Measurements from ENCODE around the gene BOD1. TPM values are rescaled to one million over a fixed set of nuclear protein-coding genes. Genes with fewer than 3 reads are reported as not detected.

Gene BOD1
- total RNA-seq, 1 donor from 2014 or later: 50.6 TPM

- no peak for DNase-seq (ENCODE audit: low read depth in 2 of 2)
Observed at GRCh38 chr5:173640156-173640804, 23.8 kb upstream of the BOD1 start.

- DNase-seq (ENCODE audit: low read depth in 2 of 2): no peak
Observed at GRCh38 chr5:173638126-173639040, 21.9 kb upstream of the BOD1 start.

- DNase-seq (ENCODE audit: low read depth in 2 of 2): no peak
Observed at GRCh38 chr5:173637340-173637739, 20.9 kb upstream of the BOD1 start.

GRCh38 chr5:173634465-173634983 is 18.1 kb upstream of the BOD1 start:
- no peak for DNase-seq (ENCODE audit: low read depth in 2 of 2)

- no peak for DNase-seq (ENCODE audit: low read depth in 2 of 2)
Observed at GRCh38 chr5:173633304-173633703, 16.9 kb upstream of the BOD1 start.

- DNase-seq (ENCODE audit: low read depth in 2 of 2): no peak
Observed at GRCh38 chr5:173631478-173631877, 15.0 kb upstream of the BOD1 start.

- DNase-seq (ENCODE audit: low read depth in 2 of 2): no peak
Observed at GRCh38 chr5:173630724-173631365, 14.4 kb upstream of the BOD1 start.

- peak in 1 of 2 donors; percentile 10 for DNase-seq (ENCODE audit: low read depth in 2 of 2)
Observed at GRCh38 chr5:173629628-173630027, 13.2 kb upstream of the BOD1 start.

GRCh38 chr5:173628501-173628900 is 12.1 kb upstream of the BOD1 start:
- DNase-seq (ENCODE audit: low read depth in 2 of 2): no peak

GRCh38 chr5:173627860-173628392 is 11.5 kb upstream of the BOD1 start:
- no peak for DNase-seq (ENCODE audit: low read depth in 2 of 2)

- no peak for DNase-seq (ENCODE audit: low read depth in 2 of 2)
Observed at GRCh38 chr5:173627271-173627670, 10.8 kb upstream of the BOD1 start.

GRCh38 chr5:173626505-173626820 is 10.0 kb upstream of the BOD1 start:
- no peak for DNase-seq (ENCODE audit: low read depth in 2 of 2)

GRCh38 chr5:173625673-173626504 is 9.4 kb upstream of the BOD1 start:
- peak in 1 of 2 donors; percentile 13 for DNase-seq (ENCODE audit: low read depth in 2 of 2)

GRCh38 chr5:173625261-173625660 is 8.8 kb upstream of the BOD1 start:
- no peak for DNase-seq (ENCODE audit: low read depth in 2 of 2)

GRCh38 chr5:173624282-173624681 is 7.8 kb upstream of the BOD1 start:
- no peak for DNase-seq (ENCODE audit: low read depth in 2 of 2)

- DNase-seq (ENCODE audit: low read depth in 2 of 2): no peak
Observed at GRCh38 chr5:173623789-173624188, 7.3 kb upstream of the BOD1 start.

- DNase-seq (ENCODE audit: low read depth in 2 of 2): no peak
Observed at GRCh38 chr5:173623296-173623771, 6.9 kb upstream of the BOD1 start.

- DNase-seq (ENCODE audit: low read depth in 2 of 2): no peak
Observed at GRCh38 chr5:173622183-173623047, 6.0 kb upstream of the BOD1 start.

GRCh38 chr5:173620784-173621183 is 4.3 kb upstream of the BOD1 start:
- no peak for DNase-seq (ENCODE audit: low read depth in 2 of 2)

GRCh38 chr5:173618927-173619519 is 2.6 kb upstream of the BOD1 start:
- peak; percentile 62 to 76 for DNase-seq (ENCODE audit: low read depth in 2 of 2)

Measured in lung microvascular endothelial cell (primary cell).